Measurements from ENCODE around the gene UBFD1. TPM values are rescaled to one million over a fixed set of nuclear protein-coding genes. Genes with fewer than 3 reads are reported as not detected.

The UBFD1 gene
- total RNA-seq, 1 experiment from 2014 or later, result 125 TPM

GRCh38 chr16:23523321-23523720 lies 34.2 kb upstream of the UBFD1 start:
- DNase-seq, result no peak
- H3K27me3 Mint-ChIP-seq (ENCODE audit: unreplicated experiment), result no peaks in the 10 kb centered on the region
- peaks cover 68% of the 10 kb centered on the region for H3K36me3 Mint-ChIP-seq (ENCODE audit: insufficient read depth, unreplicated experiment)
- H3K9me3 Mint-ChIP-seq (ENCODE audit: low read depth, unreplicated experiment), result no peaks in the 10 kb centered on the region
- H3K27ac Mint-ChIP-seq (ENCODE audit: unreplicated experiment), result no peak overlapping the region
- H3K4me1 Mint-ChIP-seq (ENCODE audit: low read depth, unreplicated experiment), result no peaks in the 10 kb centered on the region
- no peak for TF ChIP-seq CTCF (IDR thresholded peaks at IDR 0.05; ENCODE audit: unreplicated experiment)
- intact Hi-C loops (cut with micrococcal nuclease; ENCODE audit: unreplicated experiment), result no loop called here
- no peak overlapping the region for H3K4me3 Mint-ChIP-seq (ENCODE audit: low read depth, unreplicated experiment)
- CTCF ChIA-PET, result no interaction called here
- BruUV-seq (replicated peaks), result no TSS peak

GRCh38 chr16:23523876-23524385 lies 33.6 kb upstream of the UBFD1 start:
- CTCF ChIA-PET, result no interaction called here

GRCh38 chr16:23524886-23525285 lies 32.6 kb upstream of the UBFD1 start:
- H3K36me3 Mint-ChIP-seq (ENCODE audit: insufficient read depth, unreplicated experiment), result peaks cover 59% of the 10 kb centered on the region
- no peak for DNase-seq
- H3K27ac Mint-ChIP-seq (ENCODE audit: unreplicated experiment), result no peak overlapping the region
- CTCF ChIA-PET, result interaction anchor here (0.7 kb wide), 1 partner anchor 731 kb away, joined by 6 read pairs; no protein-coding TSS in a partner anchor
- H3K27me3 Mint-ChIP-seq (ENCODE audit: unreplicated experiment), result no peaks in the 10 kb centered on the region
- H3K4me1 Mint-ChIP-seq (ENCODE audit: low read depth, unreplicated experiment), result no peaks in the 10 kb centered on the region
- no peaks in the 10 kb centered on the region for H3K9me3 Mint-ChIP-seq (ENCODE audit: low read depth, unreplicated experiment)
- no peak overlapping the region for H3K4me3 Mint-ChIP-seq (ENCODE audit: low read depth, unreplicated experiment)
- no peak for TF ChIP-seq CTCF (IDR thresholded peaks at IDR 0.05; ENCODE audit: unreplicated experiment)
- intact Hi-C loops (cut with micrococcal nuclease; ENCODE audit: unreplicated experiment), result no loop called here
- BruUV-seq (replicated peaks), result no TSS peak

More at GRCh38 chr16:23523876-23524385, 33.6 kb upstream of the UBFD1 start:
- no peak overlapping the region for H3K4me3 Mint-ChIP-seq (ENCODE audit: low read depth, unreplicated experiment)
- no peaks in the 10 kb centered on the region for H3K27me3 Mint-ChIP-seq (ENCODE audit: unreplicated experiment)
- intact Hi-C loops (cut with micrococcal nuclease; ENCODE audit: unreplicated experiment), result no loop called here
- DNase-seq, result no peak
- no peak for TF ChIP-seq CTCF (IDR thresholded peaks at IDR 0.05; ENCODE audit: unreplicated experiment)
- peaks cover 68% of the 10 kb centered on the region for H3K36me3 Mint-ChIP-seq (ENCODE audit: insufficient read depth, unreplicated experiment)
- no peak overlapping the region for H3K27ac Mint-ChIP-seq (ENCODE audit: unreplicated experiment)
- H3K4me1 Mint-ChIP-seq (ENCODE audit: low read depth, unreplicated experiment), result no peaks in the 10 kb centered on the region
- no peaks in the 10 kb centered on the region for H3K9me3 Mint-ChIP-seq (ENCODE audit: low read depth, unreplicated experiment)
- no TSS peak for BruUV-seq (replicated peaks)

GRCh38 chr16:23527961-23528643 lies 29.4 kb upstream of the UBFD1 start:
- CTCF ChIA-PET, result no interaction called here
- no peaks in the 10 kb centered on the region for H3K4me1 Mint-ChIP-seq (ENCODE audit: low read depth, unreplicated experiment)
- no peaks in the 10 kb centered on the region for H3K27me3 Mint-ChIP-seq (ENCODE audit: unreplicated experiment)
- H3K36me3 Mint-ChIP-seq (ENCODE audit: insufficient read depth, unreplicated experiment), result peaks cover 51% of the 10 kb centered on the region
- TF ChIP-seq CTCF (IDR thresholded peaks at IDR 0.05; ENCODE audit: unreplicated experiment), result no peak
- DNase-seq, result no peak
- BruUV-seq (replicated peaks), result no TSS peak
- H3K27ac Mint-ChIP-seq (ENCODE audit: unreplicated experiment), result no peak overlapping the region
- H3K9me3 Mint-ChIP-seq (ENCODE audit: low read depth, unreplicated experiment), result no peaks in the 10 kb centered on the region
- H3K4me3 Mint-ChIP-seq (ENCODE audit: low read depth, unreplicated experiment), result no peak overlapping the region
- intact Hi-C loops (cut with micrococcal nuclease; ENCODE audit: unreplicated experiment), result no loop called here
